Epithelial cell of esophagus (primary cell): Measurements from ENCODE around the gene ITPK1.

ENCODE experiments used
- DNase-seq: peaks from one replicate; pipeline ENCODE4 v3.0.0; 2010; ENCODE audit warnings: low read depth
- H3K4me3 ChIP-seq: 2 replicates; pipeline ENCODE4 v1.5.1; 2011; ENCODE audit warnings: mild to moderate bottlenecking, low read length, control low read depth
- TF ChIP-seq, protein P1 (sequence below): IDR thresholded peaks from 2 replicates; pipeline ENCODE4 v1.5.1; 2011; ENCODE audit warnings: low read depth, mild to moderate bottlenecking, low read length, control low read depth, inconsistent platforms; ENCODE audit not compliant: insufficient read depth; ENCODE audit errors: missing control alignments

ITPK1 gene

DNA sequence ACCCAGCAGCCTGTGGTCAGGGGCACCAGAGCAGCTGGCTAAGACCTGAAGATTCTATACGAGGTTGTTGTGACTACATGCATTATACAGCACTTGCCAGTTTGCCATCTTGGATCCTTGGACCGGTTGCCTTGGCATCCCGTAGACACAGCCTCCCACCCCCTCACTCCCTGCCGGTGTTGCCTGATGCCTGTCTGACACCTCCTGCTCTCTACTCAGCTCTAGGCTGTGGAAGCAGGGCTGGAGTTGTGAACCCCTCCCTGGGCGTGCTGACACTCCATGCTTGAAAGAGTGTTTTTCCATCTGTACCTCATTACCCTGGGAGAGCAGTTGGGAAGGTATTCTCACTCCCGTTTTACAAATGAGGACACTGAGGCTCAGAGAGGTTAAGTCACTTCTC is 190.3 kb downstream of the ITPK1 start:
- H3K4me3 ChIP-seq = no peak overlapping the region
- no peak for DNase-seq
- TF ChIP-seq, protein P1, sequence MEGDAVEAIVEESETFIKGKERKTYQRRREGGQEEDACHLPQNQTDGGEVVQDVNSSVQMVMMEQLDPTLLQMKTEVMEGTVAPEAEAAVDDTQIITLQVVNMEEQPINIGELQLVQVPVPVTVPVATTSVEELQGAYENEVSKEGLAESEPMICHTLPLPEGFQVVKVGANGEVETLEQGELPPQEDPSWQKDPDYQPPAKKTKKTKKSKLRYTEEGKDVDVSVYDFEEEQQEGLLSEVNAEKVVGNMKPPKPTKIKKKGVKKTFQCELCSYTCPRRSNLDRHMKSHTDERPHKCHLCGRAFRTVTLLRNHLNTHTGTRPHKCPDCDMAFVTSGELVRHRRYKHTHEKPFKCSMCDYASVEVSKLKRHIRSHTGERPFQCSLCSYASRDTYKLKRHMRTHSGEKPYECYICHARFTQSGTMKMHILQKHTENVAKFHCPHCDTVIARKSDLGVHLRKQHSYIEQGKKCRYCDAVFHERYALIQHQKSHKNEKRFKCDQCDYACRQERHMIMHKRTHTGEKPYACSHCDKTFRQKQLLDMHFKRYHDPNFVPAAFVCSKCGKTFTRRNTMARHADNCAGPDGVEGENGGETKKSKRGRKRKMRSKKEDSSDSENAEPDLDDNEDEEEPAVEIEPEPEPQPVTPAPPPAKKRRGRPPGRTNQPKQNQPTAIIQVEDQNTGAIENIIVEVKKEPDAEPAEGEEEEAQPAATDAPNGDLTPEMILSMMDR = no peak

DNA sequence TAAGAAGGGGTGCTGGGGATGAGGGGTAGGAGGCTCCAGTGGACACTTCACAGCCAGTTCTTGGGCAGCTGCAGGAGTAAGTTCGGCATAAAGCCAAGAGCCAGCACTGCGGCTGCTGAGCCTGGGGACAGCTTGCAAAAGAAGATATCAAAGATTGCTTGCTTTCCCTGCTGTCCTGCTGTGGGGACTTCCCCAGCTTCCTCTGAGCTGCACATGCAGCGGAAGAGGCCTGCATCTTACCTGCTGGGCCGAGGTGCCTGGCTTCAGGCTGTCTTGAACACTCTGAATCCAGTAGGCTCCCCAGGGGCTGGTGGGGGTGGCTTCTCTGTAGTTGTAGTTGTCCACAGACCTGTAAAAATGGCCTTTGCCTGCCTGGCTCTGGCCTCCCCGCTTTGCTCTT is 191.5 kb downstream of the ITPK1 start:
- no peak overlapping the region for H3K4me3 ChIP-seq
- TF ChIP-seq, protein P1 = no peak
- DNase-seq = no peak

DNA sequence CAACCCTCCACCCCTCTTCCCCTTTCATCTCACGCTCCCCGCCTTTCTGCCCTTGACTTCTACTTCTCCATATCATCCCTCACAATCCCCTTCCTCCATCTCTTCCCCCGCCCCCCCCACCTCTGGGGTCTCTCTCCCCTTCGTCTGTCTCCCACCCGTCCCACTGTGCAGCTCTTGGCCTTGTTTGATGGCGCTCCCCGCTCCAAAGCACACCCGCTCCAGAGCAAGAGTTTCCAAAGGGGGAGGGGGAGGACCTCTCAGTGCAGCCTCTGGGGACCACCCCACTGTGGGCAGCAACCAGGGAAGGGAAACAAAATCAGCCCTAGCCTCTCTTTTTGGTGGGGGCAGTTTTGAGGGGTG is 192.0 kb downstream of the ITPK1 start:
- no peak for DNase-seq
- H3K4me3 ChIP-seq = no peak overlapping the region
- TF ChIP-seq, protein P1 = no peak

DNA sequence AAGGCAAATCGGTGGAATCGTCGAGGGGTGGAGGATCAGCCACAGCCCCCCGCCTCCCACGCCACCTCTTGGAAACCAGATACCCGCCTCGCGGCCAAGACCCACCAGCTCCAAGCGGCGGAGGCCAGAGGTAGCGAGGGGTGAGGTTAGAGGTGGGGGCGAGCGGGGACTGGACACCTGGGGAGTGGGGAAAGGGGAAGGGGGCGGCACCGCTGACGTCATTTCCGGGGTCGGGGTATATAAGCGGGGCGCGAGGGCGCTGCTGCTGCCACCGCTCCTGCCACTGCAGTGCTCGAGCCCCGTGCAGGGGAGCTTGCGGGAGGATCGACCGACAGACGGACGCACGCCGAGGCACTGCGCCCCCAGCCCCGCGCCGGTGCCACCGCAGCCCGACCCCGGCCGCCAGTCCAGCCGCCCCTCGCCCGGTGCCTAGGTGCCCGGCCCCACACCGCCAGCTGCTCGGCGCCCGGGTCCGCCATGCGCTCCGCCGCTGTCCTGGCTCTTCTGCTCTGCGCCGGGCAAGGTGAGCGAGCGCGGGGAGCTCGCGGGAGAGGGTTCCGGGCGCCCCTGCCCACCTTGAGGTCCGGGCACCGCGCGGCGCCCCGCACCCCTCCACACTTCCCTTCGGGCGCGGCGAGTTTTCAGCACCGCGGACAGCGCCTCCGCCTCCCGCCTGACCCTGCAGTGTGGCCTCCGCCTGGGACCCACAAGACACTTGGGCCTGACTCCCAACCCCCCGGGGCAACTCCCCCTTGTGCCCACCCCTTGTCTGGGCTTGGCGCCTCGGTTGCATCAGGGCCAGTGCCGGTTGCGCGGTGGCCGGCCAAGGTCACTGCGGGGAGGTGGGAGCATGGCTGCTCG is 192.6 kb downstream of the ITPK1 start, which contains the start of gene CHGA:
CHGA (plus strand) TSS at position 268 of the 861 bp plus-strand sequence; CDS start at position 478, 210 bp downstream.
- H3K4me3 ChIP-seq = no peak within 1 kb of the TSS
- DNase-seq = peak; percentile 57
- TF ChIP-seq, protein P1 = no peak

DNA sequence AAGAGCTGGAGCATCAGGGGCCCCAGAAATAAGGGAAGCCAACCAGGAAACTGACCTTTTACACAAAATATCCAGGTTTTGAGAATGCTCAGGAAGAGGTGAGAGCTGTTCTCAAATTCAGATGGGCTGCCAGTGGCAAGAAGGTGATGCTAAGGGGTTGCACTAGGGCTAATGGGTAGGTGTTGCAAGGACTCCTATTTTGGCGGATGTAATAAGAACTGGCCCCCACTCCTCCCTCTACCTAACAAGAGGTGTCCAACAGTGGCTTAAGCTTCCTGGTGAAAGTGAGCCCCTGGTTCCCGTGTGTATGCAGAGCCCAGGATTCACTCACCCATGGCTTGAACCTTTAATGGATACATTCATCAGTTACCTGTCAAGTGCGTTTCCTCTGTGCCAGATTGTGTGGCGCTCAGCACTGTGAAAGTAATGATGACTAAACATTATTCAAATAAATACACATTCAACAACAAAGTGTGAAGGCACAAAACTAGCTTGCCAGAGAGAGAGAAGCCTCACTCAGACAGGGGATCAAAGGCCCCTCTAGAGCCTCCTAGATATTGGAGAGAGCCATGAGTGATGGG is 193.5 kb downstream of the ITPK1 start:
- DNase-seq = no peak
- no peak overlapping the region for H3K4me3 ChIP-seq
- TF ChIP-seq, protein P1 = no peak

DNA sequence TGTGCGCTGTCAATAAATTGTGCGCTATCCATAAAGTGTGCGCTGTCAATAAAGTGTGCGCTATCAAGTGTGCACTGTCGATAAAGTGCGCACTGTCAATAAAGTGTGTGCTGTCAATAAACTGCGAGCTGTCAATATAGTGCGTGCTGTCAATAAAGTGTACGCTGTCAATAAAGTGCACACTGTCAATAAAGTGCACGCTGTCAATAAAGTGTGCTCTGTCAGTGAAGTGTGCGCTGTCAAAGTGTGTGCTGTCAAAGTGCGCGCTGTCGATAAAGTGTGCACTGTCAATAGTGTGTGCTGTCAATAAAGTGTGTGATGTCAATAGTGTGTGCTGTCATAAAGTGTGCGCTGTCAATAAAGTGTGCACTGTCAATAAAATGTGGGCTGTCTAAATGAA is 195.7 kb downstream of the ITPK1 start:
- no peak for DNase-seq
- TF ChIP-seq, protein P1 = no peak
- H3K4me3 ChIP-seq = no peak overlapping the region

DNA sequence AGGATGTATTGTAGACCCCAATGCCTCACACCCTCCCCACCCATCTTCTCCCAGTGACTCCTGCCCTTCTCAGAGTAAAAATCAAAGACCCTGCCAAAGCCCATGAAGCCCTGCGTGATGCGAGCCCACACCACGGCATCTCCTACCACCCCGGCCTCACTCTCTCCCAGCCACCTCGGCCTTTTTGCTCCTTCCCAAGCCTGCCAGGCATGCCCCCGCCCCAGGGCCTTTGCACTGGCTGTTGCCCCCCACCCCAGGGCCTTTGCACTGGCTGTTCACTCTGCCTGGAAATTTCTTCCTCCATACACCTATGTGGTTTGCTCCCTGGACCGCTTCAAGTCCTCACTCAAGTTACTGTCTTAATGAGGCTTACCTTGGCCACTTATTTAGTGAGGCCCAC is 197.8 kb downstream of the ITPK1 start:
- no peak for DNase-seq
- TF ChIP-seq, protein P1 = no peak
- H3K4me3 ChIP-seq = no peak overlapping the region
